Esophagus (tissue), 2 donors: ENCODE results near the gene TBC1D2B. TPM values are rescaled to one million over a fixed set of nuclear protein-coding genes. Genes with fewer than 3 reads are reported as not detected.

Source experiments
- H3K27ac ChIP-seq, 2 donors: one replicate each; pipeline ENCODE4 v1.5.1; 2013; ENCODE audit warnings: low read depth in 2 of 2, mild to moderate bottlenecking in 2 of 2, inconsistent platforms in 1 of 2, low read length in 1 of 2, moderate library complexity in 1 of 2
- H3K27me3 ChIP-seq, 2 donors: one replicate each; pipeline ENCODE4 v1.6.1; 2013; ENCODE audit warnings: low read length in 2 of 2, control low read depth in 1 of 2, mild to moderate bottlenecking in 1 of 2; ENCODE audit not compliant: insufficient read depth in 2 of 2, control insufficient read depth in 1 of 2
- H3K36me3 ChIP-seq, 2 donors: one replicate each; pipeline ENCODE4 v1.6.1; 2013; ENCODE audit warnings: low read length in 1 of 2; ENCODE audit not compliant: control insufficient read depth in 2 of 2, insufficient read depth in 2 of 2
- H3K4me1 ChIP-seq, 2 donors: one replicate each; pipeline ENCODE4 v1.6.1; 2013; ENCODE audit warnings: low read length in 1 of 2; ENCODE audit not compliant: control insufficient read depth in 2 of 2, insufficient read depth in 2 of 2
- H3K4me3 ChIP-seq, 2 donors: one replicate each; pipeline ENCODE4 v1.5.1; 2013; ENCODE audit warnings: low read length in 2 of 2, mild to moderate bottlenecking in 2 of 2, low read depth in 1 of 2, moderate library complexity in 1 of 2
- H3K9me3 ChIP-seq, 2 donors: one replicate each; pipeline ENCODE4 v1.6.1; 2013; ENCODE audit warnings: mild to moderate bottlenecking in 2 of 2, low read depth in 1 of 2, low read length in 1 of 2, moderate library complexity in 1 of 2; ENCODE audit not compliant: control insufficient read depth in 2 of 2, insufficient read depth in 1 of 2
- WGBS, 2 donors: extraction: QIAGEN DNeasy Blood & Tissue Kit; methylation state at CpG; one replicate each; pipeline ENCODE4 v1.1.7; 2013; 5-methylcytosine and 5-hydroxymethylcytosine counted together
- polyA plus RNA-seq, 2 donors: library from polyadenylated mRNA; stranded (reverse); fragments of 200-250 nt; gene quantifications; one replicate each; pipeline ENCODE4 v1.2.3, GENCODE V29; 2013
- donor health status: healthy with polysubstance abuse.
- donor health status: Bipolar disorder and iron deficiency.

Gene TBC1D2B
- polyA plus RNA-seq, 2 donors, result 5.1 to 7.0 TPM

- Histone ChIP-seq H3K4me1 (peaks cover 9 to 20% of the 10 kb centered on the region in 2 donors), H3K27ac (peak overlapping the region; percentile 20 to 78), H3K27me3 (no peaks in the 10 kb centered on the region), H3K4me3 (no peak overlapping the region), H3K36me3 (no peaks in the 10 kb centered on the region), H3K9me3 (no peaks in the 10 kb centered on the region)
- WGBS, 2 donors, result 65 to 69% methylated on average over 7 of the region's 7 CpGs
Observed at GRCh38 chr15:78065973-78066946, 11.3 kb downstream of the TBC1D2B start.

DNA sequence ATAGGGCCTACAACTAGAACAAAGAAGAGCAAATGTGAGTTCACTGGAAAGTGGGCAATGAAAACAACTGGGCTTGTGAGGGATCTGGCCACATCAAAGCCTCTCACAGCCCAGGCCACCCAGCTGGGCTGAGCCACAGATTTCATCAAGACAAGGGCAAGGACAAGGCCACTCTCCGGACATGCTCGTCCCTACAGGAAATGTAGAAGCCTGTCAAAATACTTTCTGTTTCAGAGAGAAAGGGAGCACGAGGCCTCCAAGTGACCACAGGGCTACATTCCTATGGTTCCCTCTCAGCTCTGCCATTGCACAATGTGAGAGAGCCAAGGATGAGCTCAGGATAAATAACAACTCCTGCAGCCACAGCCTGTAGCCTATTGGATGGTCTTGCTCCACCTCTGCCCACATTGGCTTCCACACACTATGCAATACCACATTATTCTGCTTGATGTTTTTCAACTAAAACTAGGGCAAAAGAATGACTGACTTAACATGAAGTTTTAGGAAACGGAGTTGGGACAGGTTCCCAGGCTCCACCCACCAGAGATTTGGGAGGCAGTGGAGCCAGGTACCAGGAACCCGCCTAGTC lies 12.1 kb downstream of the TBC1D2B start:
- H3K27ac ChIP-seq, result peak overlapping the region; percentile 78 to 86
- H3K27me3 ChIP-seq, result no peaks in the 10 kb centered on the region
- no peaks in the 10 kb centered on the region for H3K9me3 ChIP-seq
- peaks cover 9 to 20% of the 10 kb centered on the region in 2 donors for H3K4me1 ChIP-seq
- H3K4me3 ChIP-seq, result no peak overlapping the region
- no peaks in the 10 kb centered on the region for H3K36me3 ChIP-seq
- 39 to 43% methylated on average over 5 of the region's 5 CpGs for WGBS, 2 donors

- 61 to 62% methylated on average over 2 of the region's 2 CpGs for WGBS, 2 donors
- H3K4me1 ChIP-seq, result peaks cover 9 to 22% of the 10 kb centered on the region in 2 donors
- no peak overlapping the region for H3K4me3 ChIP-seq
- H3K9me3 ChIP-seq, result no peaks in the 10 kb centered on the region
- H3K27ac ChIP-seq, result peak overlapping the region in 1 of 2 donors; percentile 86
- H3K36me3 ChIP-seq, result no peaks in the 10 kb centered on the region
- H3K27me3 ChIP-seq, result no peaks in the 10 kb centered on the region
Observed at GRCh38 chr15:78064544-78064943, 13.0 kb downstream of the TBC1D2B start.

DNA sequence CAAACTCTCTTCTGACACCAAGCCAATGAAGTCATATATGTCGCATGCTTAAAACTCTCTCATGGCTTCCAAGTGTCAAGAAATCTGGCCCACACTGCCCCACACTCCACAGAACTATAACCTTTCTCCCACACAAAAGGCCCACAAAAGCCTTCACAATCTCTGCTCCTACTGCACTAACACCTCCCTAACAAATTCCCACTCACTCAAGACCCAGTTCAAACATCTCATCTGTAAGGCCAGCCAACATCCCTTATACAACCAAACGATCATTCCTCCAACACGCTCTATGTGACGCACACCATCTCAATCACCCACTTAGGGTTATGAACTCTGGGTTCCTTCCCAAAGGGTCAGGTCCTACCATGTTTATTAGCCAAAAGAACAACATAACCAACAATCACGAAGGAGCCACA lies 13.5 kb downstream of the TBC1D2B start:
- Histone ChIP-seq H3K27ac (peak overlapping the region; percentile 59 to 73), H3K27me3 (no peaks in the 10 kb centered on the region), H3K36me3 (no peaks in the 10 kb centered on the region), H3K9me3 (no peaks in the 10 kb centered on the region), H3K4me3 (no peak overlapping the region), H3K4me1 (peaks cover 9 to 28% of the 10 kb centered on the region in 2 donors)
- WGBS, 2 donors, result 77 to 83% methylated on average over 5 of the region's 5 CpGs

- no peaks in the 10 kb centered on the region for H3K27me3 ChIP-seq
- H3K27ac ChIP-seq, result peak overlapping the region; percentile 26 to 59
- H3K4me3 ChIP-seq, result no peak overlapping the region
- H3K4me1 ChIP-seq, result peaks cover 13 to 32% of the 10 kb centered on the region in 2 donors
- H3K36me3 ChIP-seq, result no peaks in the 10 kb centered on the region
- no peaks in the 10 kb centered on the region for H3K9me3 ChIP-seq
Observed at GRCh38 chr15:78063217-78063616, 14.3 kb downstream of the TBC1D2B start.

- Histone ChIP-seq H3K27ac (peak overlapping the region; percentile 42 to 65), H3K36me3 (no peaks in the 10 kb centered on the region), H3K4me3 (no peak overlapping the region), H3K27me3 (no peaks in the 10 kb centered on the region), H3K4me1 (peaks cover 7 to 27% of the 10 kb centered on the region in 2 donors), H3K9me3 (no peaks in the 10 kb centered on the region)
- WGBS, 2 donors, result 6 to 7% methylated on average over 6 of the region's 6 CpGs
Observed at GRCh38 chr15:78061963-78062427, 15.5 kb downstream of the TBC1D2B start.

GRCh38 chr15:78060232-78060631 lies 17.3 kb downstream of the TBC1D2B start:
- WGBS, 2 donors, result 93 to 96% methylated on average over 5 of the region's 5 CpGs
- no peaks in the 10 kb centered on the region for H3K36me3 ChIP-seq
- no peaks in the 10 kb centered on the region for H3K9me3 ChIP-seq
- H3K27ac ChIP-seq, result no peak overlapping the region
- H3K27me3 ChIP-seq, result no peaks in the 10 kb centered on the region
- no peak overlapping the region for H3K4me3 ChIP-seq
- peaks cover 16 to 34% of the 10 kb centered on the region in 2 donors for H3K4me1 ChIP-seq

DNA sequence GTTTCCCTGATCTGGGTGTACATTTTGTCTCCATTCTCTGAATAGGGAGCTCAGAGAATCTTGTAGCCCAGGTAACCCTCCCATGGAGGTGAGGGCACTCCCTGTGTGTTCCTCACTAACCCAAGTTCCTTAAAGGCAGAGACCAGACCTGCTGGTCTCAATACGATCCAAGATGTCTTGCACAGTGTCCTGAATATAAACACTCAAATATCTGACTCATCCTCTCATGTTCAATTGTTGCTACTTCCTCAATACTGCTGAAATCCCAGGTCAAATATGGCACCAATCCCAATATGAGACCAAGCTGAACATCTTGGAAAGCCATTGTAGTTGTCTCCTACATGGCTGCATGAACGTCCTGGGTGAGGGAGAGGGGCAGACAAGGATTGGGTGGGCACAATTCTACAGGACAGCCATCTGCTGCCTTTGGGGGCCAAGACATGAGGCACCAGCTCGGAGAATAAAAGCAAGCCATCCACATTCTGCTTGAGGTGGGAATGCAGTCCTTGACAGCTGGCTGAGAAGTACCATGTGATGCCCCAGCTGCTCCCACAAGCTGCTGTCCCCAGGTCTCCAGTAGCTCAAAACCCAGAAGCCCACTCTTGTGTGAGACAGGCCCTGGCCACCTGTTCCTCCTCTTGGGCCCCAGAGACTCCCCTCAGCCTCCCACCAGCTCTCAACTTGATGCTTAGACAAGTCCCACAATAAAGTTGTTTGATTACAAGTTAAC lies 18.2 kb downstream of the TBC1D2B start:
- no peak overlapping the region for H3K4me3 ChIP-seq
- H3K9me3 ChIP-seq, result no peaks in the 10 kb centered on the region
- peak overlapping the region; percentile 38 to 62 for H3K27ac ChIP-seq
- no peaks in the 10 kb centered on the region for H3K36me3 ChIP-seq
- H3K4me1 ChIP-seq, result peaks cover 16 to 32% of the 10 kb centered on the region in 2 donors
- no peaks in the 10 kb centered on the region for H3K27me3 ChIP-seq
- 64 to 83% methylated on average over 3 of the region's 3 CpGs for WGBS, 2 donors

GRCh38 chr15:78058401-78058935 lies 19.0 kb downstream of the TBC1D2B start:
- peaks cover 16 to 32% of the 10 kb centered on the region in 2 donors for H3K4me1 ChIP-seq
- 86 to 92% methylated on average over 10 of the region's 10 CpGs for WGBS, 2 donors

More at GRCh38 chr15:78058401-78058935, 19.0 kb downstream of the TBC1D2B start:
- no peaks in the 10 kb centered on the region for H3K27me3 ChIP-seq
- H3K4me3 ChIP-seq, result no peak overlapping the region
- H3K27ac ChIP-seq, result peak overlapping the region; percentile 38 to 62
- H3K9me3 ChIP-seq, result no peaks in the 10 kb centered on the region
- H3K36me3 ChIP-seq, result peaks cover 2% of the 10 kb centered on the region in 2 donors
